Activated CD4-positive, alpha-beta T cell treated with anti-CD3 and anti-CD28 coated beads for 4 hours (primary cell): ENCODE results near the gene FBXO11.
"Not testable (repeated sequence)": the region's sequence is repeated elsewhere in the genome, so short reads cannot be mapped to it uniquely, and the experiment has no call there.

ENCODE experiments used
- DNase-seq, 2 donors: peaks; one replicate each; pipeline ENCODE4 v3.0.0-alpha.2; 2020

The FBXO11 gene

DNA sequence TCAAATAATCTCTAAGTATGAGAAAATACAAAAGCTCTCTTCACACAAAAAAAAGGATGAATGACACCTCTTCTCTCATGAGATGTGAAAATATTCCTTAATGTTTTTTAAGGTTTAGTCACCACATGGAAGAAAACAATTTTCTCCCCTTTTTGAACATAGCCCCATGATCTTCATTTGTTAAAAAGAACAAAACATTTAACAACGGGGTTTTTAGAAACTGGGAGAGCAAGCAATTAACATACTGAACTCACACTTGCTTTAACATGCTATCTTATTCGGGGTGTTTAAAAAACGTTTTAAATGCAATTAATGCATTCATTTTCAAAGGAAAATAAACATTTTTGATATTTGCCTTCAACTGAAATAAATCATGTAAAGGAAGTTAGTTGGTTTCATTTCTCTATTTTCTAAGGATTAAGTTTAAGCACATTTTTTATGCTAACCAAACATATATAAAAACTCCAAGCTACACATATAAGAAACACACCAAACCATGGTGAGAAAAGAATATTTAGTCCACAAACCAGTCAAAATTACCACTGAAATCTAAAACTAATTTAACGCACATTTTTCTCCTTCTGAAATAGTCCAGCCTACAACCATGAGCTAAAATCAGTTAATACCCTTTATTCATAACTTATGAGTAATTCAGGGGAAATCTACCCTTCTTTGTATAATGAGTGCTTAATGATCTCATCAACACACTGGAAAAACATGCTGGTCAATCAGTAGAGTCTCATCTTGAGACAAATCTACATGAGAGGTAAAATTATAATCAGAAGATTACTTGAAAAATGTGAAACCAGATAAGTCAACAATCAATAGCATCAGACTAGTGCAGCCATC lies 8.2 kb downstream of the FBXO11 start:
- no peak for DNase-seq

DNA sequence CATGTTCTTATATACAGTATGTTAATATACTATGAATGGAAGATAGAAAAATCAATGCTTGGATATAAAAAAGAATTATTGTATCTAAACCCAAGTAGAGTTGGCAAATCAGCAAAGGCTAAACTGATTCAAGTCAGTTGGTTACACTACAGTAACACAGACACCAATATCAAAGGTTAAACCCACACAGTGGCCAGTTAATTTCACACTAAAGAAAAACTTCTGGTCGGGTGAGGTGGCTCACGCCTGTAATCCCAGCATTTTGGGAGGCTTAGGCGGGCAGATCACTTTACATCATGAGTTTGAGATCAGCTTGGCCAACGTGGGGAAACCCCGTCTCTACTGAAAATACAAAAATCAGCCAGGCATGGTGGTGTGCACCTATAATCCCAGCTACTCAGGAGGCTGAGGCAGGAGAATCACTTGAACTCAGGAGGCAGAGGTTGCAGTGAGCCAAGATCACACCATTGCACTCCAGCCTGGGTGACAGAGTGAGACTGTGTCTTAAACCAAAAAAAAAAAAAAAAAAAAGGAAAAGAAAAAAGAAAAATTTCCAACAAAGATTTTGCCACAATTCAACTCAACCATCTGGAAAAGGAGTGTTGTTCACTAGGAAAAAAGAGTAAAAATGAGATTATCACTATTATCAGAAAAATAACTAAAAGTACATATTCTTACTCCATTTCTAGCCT lies 9.0 kb downstream of the FBXO11 start:
- DNase-seq, result not testable (repeated sequence)

- no peak for DNase-seq
These were observed 9.8 kb downstream of the FBXO11 start for GRCh38 chr2:47896450-47896968.

GRCh38 chr2:47893771-47894170 lies 12.5 kb downstream of the FBXO11 start:
- no peak for DNase-seq

- no peak for DNase-seq
These were observed 14.0 kb downstream of the FBXO11 start for GRCh38 chr2:47892338-47892730.

- DNase-seq, result no peak
These were observed 14.6 kb downstream of the FBXO11 start for GRCh38 chr2:47891369-47892337.

- DNase-seq, result no peak
These were observed 15.5 kb downstream of the FBXO11 start for GRCh38 chr2:47890711-47891368.

DNA sequence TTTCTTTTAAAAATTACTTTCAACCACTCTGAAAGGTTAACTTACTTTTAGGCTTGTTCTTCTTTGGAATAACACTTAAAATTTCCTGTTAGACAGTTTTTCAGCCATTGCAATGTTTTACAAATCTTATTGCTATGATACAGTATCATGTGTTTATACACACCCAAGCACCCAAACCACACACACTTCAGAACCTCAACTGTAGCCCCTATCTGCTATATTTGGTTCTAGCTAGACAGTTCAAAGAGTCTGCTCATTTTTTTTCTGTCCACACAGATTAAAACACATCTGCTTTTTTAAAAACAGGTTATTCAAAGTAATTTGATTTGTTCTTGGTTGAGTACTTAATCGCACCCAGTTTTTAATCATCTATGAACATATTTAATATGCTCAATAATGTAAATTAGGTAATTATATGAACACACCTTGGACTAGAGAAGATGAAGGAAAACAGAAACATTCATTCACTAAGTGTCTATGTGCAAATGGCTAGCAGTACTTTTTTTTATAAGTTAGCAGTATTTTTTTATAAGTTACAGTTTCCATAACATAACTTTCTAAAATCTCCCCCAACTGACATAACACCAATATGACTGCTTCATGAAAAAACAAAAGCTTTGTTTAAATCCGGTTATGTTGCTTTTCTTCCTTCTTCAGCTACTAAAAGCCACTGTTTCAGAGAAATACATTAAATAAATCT lies 17.6 kb downstream of the FBXO11 start:
- no peak for DNase-seq

DNA sequence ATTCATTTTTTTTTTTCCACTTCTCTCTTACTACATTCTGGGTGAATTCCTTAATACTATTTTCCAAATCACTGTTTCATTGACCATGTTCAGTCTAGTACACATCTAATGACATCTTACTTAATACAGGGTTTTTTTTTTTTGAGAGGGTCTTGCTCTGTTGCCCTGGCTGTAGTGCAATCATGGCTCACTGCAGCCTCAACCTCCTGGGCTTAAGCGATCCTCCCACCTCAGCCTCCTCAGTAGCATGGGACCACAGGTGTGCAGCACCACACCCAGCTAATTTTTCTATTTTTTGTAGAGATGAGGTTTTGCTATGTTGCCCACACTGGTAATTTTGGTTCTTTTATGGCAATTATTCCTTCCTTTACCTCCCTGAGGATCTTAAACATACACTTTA lies 29.4 kb downstream of the FBXO11 start:
- no peak for DNase-seq

DNA sequence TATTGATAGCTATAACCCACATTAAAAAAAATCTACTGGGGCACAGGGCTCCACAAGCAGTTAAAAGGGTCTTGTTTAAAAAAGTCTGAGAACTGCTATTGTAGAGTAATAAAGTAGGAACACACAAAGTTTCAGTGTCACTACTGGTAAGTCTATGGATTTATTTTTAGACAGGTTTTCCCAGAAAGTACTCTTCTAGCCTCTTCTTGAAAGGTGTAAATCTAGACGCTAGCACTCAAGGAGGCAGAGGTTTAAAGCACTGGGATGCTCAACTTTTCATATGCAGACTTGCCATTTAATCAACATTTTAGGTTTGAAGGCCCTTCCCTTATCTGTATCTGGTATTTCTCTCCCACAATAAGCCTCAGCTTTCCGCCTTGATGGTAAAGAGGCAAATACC lies 33.4 kb downstream of the FBXO11 start:
- no peak for DNase-seq

- no peak for DNase-seq
These were observed 35.4 kb downstream of the FBXO11 start for GRCh38 chr2:47870641-47871540.

DNA sequence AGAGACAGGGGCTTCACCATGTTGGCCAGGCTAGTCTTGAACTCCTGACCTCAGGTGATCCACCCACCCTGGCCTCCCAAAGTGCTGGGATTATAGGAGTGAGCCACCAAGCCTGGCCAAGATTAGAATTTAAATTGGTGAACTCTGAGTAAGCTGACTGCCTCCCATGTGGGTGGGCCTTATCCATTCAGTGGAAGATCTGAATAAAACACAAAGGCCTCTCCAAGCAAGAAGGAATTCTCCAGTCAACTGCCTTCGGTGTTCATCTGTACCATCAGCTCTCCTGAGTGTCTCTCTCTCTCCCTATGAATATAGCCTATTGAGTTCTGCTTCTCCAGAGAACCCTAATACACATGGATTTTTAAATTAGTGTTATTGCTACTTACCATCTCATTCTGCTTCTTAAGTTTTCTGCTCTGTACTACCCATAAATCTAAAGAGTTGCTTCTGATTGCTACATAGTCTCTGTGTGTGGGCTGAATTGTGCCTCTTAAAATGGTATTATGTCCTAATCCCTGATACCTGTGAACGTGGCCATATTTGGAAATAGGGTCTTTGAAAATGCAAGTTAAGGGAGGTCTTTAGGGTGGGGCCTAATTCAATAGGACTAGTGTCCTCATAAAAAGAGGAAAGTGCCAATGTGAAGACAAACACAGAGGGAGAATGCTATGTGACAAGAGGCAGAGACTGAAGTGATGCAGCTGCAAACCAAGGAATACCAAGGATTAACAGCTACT lies 36.3 kb downstream of the FBXO11 start:
- DNase-seq, result no peak

- DNase-seq, result no peak
These were observed 37.5 kb downstream of the FBXO11 start for GRCh38 chr2:47868611-47869352.

GRCh38 chr2:47867205-47867604 lies 39.1 kb downstream of the FBXO11 start:
- DNase-seq, result no peak

GRCh38 chr2:47864566-47864965 lies 41.7 kb downstream of the FBXO11 start:
- no peak for DNase-seq

DNA sequence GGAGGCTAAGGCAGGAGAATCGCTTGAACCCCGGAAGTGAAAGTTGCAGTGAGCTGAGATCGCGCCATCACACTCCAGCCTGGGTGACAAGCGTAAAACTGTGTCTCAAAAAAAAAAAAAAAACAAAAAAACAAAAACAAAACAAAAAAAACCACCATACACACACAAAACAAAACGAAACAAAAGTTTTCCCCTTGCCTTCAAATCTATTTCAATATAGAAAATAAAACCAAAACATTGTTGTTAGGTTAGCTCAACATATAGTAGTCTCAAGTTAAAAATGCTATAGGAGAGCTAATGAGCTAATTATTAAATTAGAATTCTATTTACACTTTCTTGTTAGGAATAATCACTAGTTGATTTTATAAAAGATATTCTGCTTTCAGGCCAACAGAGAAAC lies 43.3 kb downstream of the FBXO11 start:
- DNase-seq, result no peak

DNA sequence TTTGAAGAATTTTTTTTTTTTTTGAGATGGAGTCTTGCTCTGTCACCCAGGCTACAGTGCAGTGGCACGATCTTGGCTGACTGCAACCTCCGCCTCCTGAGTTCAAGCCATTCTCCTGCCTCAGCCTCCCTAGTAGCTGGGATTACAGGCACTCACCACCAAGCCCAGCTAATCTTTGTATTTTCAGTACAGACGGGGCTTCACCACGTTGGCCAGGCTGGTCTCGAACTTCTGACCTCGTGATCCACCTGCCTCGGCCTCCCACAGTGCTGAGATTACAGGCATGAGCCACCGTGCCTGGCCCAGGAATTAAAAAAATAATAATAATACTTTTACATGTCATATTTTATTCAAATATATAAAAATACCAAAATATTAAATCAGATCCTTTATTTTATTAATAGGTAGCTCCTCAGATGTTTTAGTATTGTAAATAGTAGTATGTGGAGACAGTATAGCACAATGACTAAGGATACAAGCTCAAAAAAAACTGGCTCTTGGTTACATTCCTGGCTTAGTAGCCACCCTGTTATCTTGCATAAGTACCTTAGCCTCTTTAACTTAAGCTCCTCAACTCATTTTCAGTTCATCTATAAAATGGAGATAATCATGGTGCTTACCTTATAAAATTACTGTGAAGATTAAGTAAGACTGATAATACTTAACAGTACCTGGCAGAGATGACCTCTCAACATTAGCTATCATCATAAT lies 53.1 kb downstream of the FBXO11 start:
- not testable (repeated sequence) for DNase-seq

DNA sequence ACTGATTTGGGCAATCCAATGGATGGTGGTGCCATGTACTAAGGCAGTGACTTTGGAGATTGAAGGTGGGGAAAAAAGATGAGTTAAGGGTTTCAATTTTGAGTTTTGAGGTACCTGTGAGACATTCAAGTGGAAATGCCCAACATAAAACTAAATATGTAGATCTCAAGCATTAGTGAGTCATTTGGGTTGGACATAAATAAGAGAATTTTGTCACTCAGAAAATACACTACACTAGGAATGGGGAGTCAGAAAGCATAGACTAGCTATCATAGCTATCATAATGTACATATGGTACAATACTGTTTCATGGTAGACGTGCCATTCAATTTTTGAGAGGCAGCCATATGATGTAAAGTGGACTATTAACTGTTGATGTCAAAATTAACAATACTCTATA lies 56.1 kb downstream of the FBXO11 start:
- DNase-seq, result no peak
